Panc1 (cell line): Measurements from ENCODE around the gene PXT1. TPM values are rescaled to one million over a fixed set of nuclear protein-coding genes. Genes with fewer than 3 reads are reported as not detected.
A peak's percentile ranks its signal among the peaks of the same experiment; 100 is the strongest.

Source experiments
- ATAC-seq: fragments of 200-7000 bp; cut with Tn5 transposase; 2 replicates; pipeline ENCODE4 v1.9.1; 2020; ENCODE audit warnings: mild to moderate bottlenecking, moderate library complexity
- BruUV-seq: library from RNA; stranded (reverse); fragments of 400-500 nt; replicated peaks from 2 replicates; lab custom pipeline; 2021; lab: Mats Ljungman, UMichigan
- CTCF ChIA-PET: fragments of 300-600 bp; sonication (Branson Sonifier 250); formaldehyde crosslinking; loops from one replicate; lab custom pipeline; 2022; ENCODE audit warnings: antibody characterized with exemption; lab: Charles Lee
- POLR2A ChIA-PET: fragments of 300-600 bp; sonication (Branson Sonifier 250); formaldehyde crosslinking; loops from one replicate; lab custom pipeline; 2022; ENCODE audit warnings: antibody characterized with exemption; lab: Charles Lee
- DNase-seq: peaks from one replicate; pipeline ENCODE4 v3.0.0-alpha.2; 2010; ENCODE audit warnings: low read depth, low spot score
- H3K27ac ChIP-seq: 2 replicates; pipeline ENCODE4 v1.5.1; 2011; ENCODE audit warnings: mild to moderate bottlenecking, low read length, inconsistent platforms
- H3K27me3 ChIP-seq: fragments of 200-500 bp; sonication (Bioruptor generic); 2 replicates; pipeline ENCODE4 v1.6.0; 2014; ENCODE audit warnings: low read length, inconsistent platforms; ENCODE audit not compliant: control insufficient read depth, insufficient read depth
- H3K36me3 ChIP-seq: fragments of 200-500 bp; sonication (Bioruptor generic); 2 replicates; pipeline ENCODE4 v1.5.1; 2014; ENCODE audit warnings: inconsistent platforms, mild to moderate bottlenecking, low read length, moderate library complexity; ENCODE audit not compliant: control insufficient read depth, insufficient read depth
- H3K4me1 ChIP-seq: 2 replicates; pipeline ENCODE4 v1.5.1; 2011; ENCODE audit warnings: inconsistent platforms, mild to moderate bottlenecking, low read length, moderate library complexity; ENCODE audit not compliant: control insufficient read depth, insufficient read depth
- H3K4me3 ChIP-seq, 2 experiments: 2 replicates each; pipeline ENCODE4 v1.5.1; 2011 to 2012; ENCODE audit warnings: low read depth in 2 of 2, low read length in 2 of 2, mild to moderate bottlenecking in 2 of 2, inconsistent platforms in 1 of 2, moderate library complexity in 1 of 2
- H3K9me3 ChIP-seq: fragments of 200-500 bp; sonication (Bioruptor generic); 2 replicates; pipeline ENCODE4 v1.5.1; 2014; ENCODE audit warnings: low read depth, mild to moderate bottlenecking, inconsistent platforms, low read length, moderate library complexity; ENCODE audit not compliant: control insufficient read depth, insufficient read depth
- CTCF ChIP-seq: fragments of 450-650 bp; IDR thresholded peaks from 2 replicates; pipeline ENCODE4 v1.5.1; 2017; ENCODE audit warnings: mild to moderate bottlenecking
- POLR2AphosphoS5 ChIP-seq: IDR thresholded peaks from 2 replicates; pipeline ENCODE4 v1.6.1; 2012; ENCODE audit warnings: mild to moderate bottlenecking, low read depth, low read length, moderate library complexity
- SIN3A ChIP-seq: IDR thresholded peaks from 2 replicates; pipeline ENCODE4 v1.6.1; 2012; ENCODE audit warnings: low read depth, mild to moderate bottlenecking, low read length, moderate library complexity, borderline replicate concordance; ENCODE audit not compliant: insufficient read depth
- TCF7L2 ChIP-seq: IDR thresholded peaks from 2 replicates; pipeline ENCODE4 v1.6.1; 2011; ENCODE audit warnings: mild to moderate bottlenecking, low read depth, low read length, inconsistent platforms
- in situ Hi-C: cut with HindIII; loops from 2 replicates; pipeline ENCODE4 v1.10.0; 2016; ENCODE audit warnings: low sequenced_read_pairs, low pct_unique_long_range_greater_than_20kb
- intact Hi-C: fragments of 100-400 bp; cut with micrococcal nuclease; formaldehyde crosslinking; loops from one replicate; pipeline ENCODE4 v1.10.0; 2022; ENCODE audit not compliant: unreplicated experiment
- total RNA-seq: library from RNA; stranded (reverse); gene quantifications from one replicate; pipeline ENCODE4 v1.2.1, GENCODE V29; 2021; ENCODE audit not compliant: unreplicated experiment
- TF ChIP-seq, protein P1 (sequence below), 2 experiments: IDR thresholded peaks; 2 replicates each; pipeline ENCODE4 v1.6.1; 2011 to 2012; ENCODE audit warnings: low read depth in 2 of 2, control low read depth in 1 of 2, low read length in 1 of 2, mild to moderate bottlenecking in 1 of 2, moderate library complexity in 1 of 2; ENCODE audit not compliant: insufficient read depth in 1 of 2

Gene PXT1
- total RNA-seq, 1 experiment from 2014 or later: not detected

DNA sequence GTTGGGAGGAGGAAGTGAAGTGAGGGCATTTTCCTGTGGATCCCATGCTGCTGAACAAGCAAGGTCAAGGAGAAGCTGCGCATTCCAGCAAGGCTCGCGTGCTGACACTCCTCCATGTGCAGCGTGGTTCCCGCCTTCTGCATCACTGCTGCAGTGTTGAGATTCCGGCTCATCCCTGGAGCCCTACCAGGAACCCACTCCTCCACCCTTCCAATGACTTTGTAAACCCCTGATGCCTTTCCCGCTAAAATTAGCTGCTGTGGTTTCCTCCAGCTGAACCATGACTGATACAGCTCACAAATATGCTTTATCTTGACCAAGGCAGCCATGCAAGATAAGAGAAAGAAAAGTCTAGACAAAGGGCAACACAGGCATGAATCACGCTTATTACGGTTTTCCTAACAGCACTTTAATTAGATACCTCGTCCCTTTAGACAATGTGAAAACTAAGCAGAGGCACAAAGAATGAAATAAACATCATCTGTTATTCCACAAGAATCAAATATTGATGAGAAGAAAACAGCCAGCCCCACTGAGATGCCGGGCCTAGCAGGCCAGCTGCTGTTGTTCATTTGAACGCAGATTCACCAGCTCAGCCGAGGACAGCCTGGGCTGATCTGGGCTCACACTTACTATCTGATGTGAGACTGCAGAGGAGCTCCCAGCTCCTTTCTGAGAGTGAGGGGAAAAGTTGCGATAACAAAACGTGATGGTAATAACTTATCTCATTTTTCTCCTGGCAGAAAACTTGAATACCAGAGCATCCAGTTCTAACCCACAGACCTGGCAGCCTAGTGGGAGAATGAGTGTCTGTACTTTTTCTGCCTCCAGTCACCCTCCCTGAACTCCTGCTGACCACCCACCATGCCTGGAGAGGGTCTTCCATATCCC, 91.7 kb downstream of the PXT1 start:
- ChIA-PET POLR2A (interaction anchor here (0.6 kb wide), 1 partner anchor 927 kb away, joined by 10 read pairs; no protein-coding TSS in a partner anchor), CTCF (no interaction called here)
- in situ Hi-C loops: no loop called here
- TF ChIP-seq CTCF: no peak
- TF ChIP-seq POLR2AphosphoS5: no peak
- TF ChIP-seq TCF7L2: no peak
- TF ChIP-seq, protein P1, sequence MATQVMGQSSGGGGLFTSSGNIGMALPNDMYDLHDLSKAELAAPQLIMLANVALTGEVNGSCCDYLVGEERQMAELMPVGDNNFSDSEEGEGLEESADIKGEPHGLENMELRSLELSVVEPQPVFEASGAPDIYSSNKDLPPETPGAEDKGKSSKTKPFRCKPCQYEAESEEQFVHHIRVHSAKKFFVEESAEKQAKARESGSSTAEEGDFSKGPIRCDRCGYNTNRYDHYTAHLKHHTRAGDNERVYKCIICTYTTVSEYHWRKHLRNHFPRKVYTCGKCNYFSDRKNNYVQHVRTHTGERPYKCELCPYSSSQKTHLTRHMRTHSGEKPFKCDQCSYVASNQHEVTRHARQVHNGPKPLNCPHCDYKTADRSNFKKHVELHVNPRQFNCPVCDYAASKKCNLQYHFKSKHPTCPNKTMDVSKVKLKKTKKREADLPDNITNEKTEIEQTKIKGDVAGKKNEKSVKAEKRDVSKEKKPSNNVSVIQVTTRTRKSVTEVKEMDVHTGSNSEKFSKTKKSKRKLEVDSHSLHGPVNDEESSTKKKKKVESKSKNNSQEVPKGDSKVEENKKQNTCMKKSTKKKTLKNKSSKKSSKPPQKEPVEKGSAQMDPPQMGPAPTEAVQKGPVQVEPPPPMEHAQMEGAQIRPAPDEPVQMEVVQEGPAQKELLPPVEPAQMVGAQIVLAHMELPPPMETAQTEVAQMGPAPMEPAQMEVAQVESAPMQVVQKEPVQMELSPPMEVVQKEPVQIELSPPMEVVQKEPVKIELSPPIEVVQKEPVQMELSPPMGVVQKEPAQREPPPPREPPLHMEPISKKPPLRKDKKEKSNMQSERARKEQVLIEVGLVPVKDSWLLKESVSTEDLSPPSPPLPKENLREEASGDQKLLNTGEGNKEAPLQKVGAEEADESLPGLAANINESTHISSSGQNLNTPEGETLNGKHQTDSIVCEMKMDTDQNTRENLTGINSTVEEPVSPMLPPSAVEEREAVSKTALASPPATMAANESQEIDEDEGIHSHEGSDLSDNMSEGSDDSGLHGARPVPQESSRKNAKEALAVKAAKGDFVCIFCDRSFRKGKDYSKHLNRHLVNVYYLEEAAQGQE (IDR thresholded peaks at IDR 0.05; ENCODE audit: insufficient read depth in 1 of 2, low read depth in 2 of 2, low read length in 1 of 2): no peak
- TF ChIP-seq SIN3A: no peak
- BruUV-seq: no TSS peak
- H3K27me3 ChIP-seq: no peaks in the 10 kb centered on the region; the same call in 1 of the 2 replicates
- ATAC-seq (0 out of 2 replicates have a peak, but pooled peaks have one; percentile 58), DNase-seq (no peak)
- no peak overlapping the region for H3K4me3 ChIP-seq
- H3K27ac ChIP-seq: no peak overlapping the region
- intact Hi-C loops: no loop called here
- no peaks in the 10 kb centered on the region for H3K4me1 ChIP-seq
- no peaks in the 10 kb centered on the region for H3K9me3 ChIP-seq
- no peaks in the 10 kb centered on the region for H3K36me3 ChIP-seq

DNA sequence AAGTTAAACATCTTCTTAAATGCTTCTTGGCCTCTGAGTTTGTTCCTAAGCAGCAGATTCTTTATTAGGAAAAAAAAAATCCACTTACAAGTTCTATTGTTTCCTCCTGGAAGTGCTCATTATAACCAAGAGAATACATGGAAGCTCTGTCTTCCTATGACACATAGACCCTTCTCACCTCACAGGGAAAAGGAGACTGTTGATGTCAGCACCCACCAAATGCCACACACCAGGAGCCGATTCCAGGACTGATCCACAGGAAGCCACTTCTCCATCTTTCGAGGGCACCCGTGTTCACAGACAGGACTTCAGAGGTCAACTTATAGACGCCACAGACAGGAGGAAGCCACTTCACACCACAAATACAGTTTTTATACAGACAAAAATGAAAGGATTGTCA, 92.6 kb downstream of the PXT1 start:
- TF ChIP-seq, protein P1 (IDR thresholded peaks at IDR 0.05; ENCODE audit: insufficient read depth in 1 of 2, low read depth in 2 of 2, low read length in 1 of 2): no peak
- no peak for DNase-seq
- ChIA-PET POLR2A (no interaction called here), CTCF (no interaction called here)
- intact Hi-C loops: no loop called here
- in situ Hi-C loops: no loop called here
- no peaks in the 10 kb centered on the region for H3K36me3 ChIP-seq
- H3K27ac ChIP-seq: no peak overlapping the region
- BruUV-seq: no TSS peak
- H3K4me1 ChIP-seq: no peaks in the 10 kb centered on the region
- no peaks in the 10 kb centered on the region; the same call in 1 of the 2 replicates for H3K27me3 ChIP-seq
- no peaks in the 10 kb centered on the region for H3K9me3 ChIP-seq
- ATAC-seq: no peak
- no peak overlapping the region for H3K4me3 ChIP-seq
